ENCODE data around the gene ELL. TPM values are rescaled to one million over a fixed set of nuclear protein-coding genes. Genes with fewer than 3 reads are reported as not detected.

ELL gene
- total and polyA plus RNA-seq, 2 experiments from 2014 or later = 11.3 to 20.1 TPM

- peaks cover 5% of the 10 kb centered on the region for H3K4me1 ChIP-seq (ENCODE audit: insufficient read depth)
- H3K4me1 Mint-ChIP-seq = peaks cover 9% of the 10 kb centered on the region
- peaks cover 4% of the 10 kb centered on the region for H3K9me3 Mint-ChIP-seq
- peaks cover 9% of the 10 kb centered on the region for H3K36me3 Mint-ChIP-seq (ENCODE audit: low read depth)
- no peak overlapping the region for H3K27ac ChIP-seq (ENCODE audit: low read depth)
- ATAC-seq (no peak), DNase-seq (ENCODE audit: low spot score) (no peak)
- no peak overlapping the region for H3K4me3 ChIP-seq
- H3K4me3 Mint-ChIP-seq = no peak overlapping the region
- H3K9me2 ChIP-seq (ENCODE audit: insufficient read depth) = no peaks in the 10 kb centered on the region
- H4K20me1 ChIP-seq (replicated peaks; ENCODE audit: insufficient read depth) = no peaks in the 10 kb centered on the region; the same call in none of the 2 replicates
- no peak overlapping the region for H2AFZ ChIP-seq
- TF ChIP-seq, protein P1, sequence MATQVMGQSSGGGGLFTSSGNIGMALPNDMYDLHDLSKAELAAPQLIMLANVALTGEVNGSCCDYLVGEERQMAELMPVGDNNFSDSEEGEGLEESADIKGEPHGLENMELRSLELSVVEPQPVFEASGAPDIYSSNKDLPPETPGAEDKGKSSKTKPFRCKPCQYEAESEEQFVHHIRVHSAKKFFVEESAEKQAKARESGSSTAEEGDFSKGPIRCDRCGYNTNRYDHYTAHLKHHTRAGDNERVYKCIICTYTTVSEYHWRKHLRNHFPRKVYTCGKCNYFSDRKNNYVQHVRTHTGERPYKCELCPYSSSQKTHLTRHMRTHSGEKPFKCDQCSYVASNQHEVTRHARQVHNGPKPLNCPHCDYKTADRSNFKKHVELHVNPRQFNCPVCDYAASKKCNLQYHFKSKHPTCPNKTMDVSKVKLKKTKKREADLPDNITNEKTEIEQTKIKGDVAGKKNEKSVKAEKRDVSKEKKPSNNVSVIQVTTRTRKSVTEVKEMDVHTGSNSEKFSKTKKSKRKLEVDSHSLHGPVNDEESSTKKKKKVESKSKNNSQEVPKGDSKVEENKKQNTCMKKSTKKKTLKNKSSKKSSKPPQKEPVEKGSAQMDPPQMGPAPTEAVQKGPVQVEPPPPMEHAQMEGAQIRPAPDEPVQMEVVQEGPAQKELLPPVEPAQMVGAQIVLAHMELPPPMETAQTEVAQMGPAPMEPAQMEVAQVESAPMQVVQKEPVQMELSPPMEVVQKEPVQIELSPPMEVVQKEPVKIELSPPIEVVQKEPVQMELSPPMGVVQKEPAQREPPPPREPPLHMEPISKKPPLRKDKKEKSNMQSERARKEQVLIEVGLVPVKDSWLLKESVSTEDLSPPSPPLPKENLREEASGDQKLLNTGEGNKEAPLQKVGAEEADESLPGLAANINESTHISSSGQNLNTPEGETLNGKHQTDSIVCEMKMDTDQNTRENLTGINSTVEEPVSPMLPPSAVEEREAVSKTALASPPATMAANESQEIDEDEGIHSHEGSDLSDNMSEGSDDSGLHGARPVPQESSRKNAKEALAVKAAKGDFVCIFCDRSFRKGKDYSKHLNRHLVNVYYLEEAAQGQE (IDR thresholded peaks at IDR 0.05; ENCODE audit: unreplicated experiment) = no peak
- TF ChIP-seq ETS1 (IDR thresholded peaks at IDR 0.05) (no peak), JUNB (IDR thresholded peaks at IDR 0.05; ENCODE audit: unreplicated experiment) (no peak), EZH2 (IDR thresholded peaks at IDR 0.05; ENCODE audit: low read depth, unreplicated experiment) (no peak), ZNF331 (CRISPR knock-in tag; IDR thresholded peaks at IDR 0.05; ENCODE audit: low read depth) (no peak), CREB1 (CRISPR knock-in tag; IDR thresholded peaks at IDR 0.05; ENCODE audit: low read depth) (no peak), EZH2phosphoT487 (IDR thresholded peaks at IDR 0.05; ENCODE audit: unreplicated experiment) (no peak), NANOG (IDR thresholded peaks at IDR 0.05; ENCODE audit: borderline replicate concordance) (no peak), STAT1 (IDR thresholded peaks at IDR 0.05; ENCODE audit: unreplicated experiment) (no peak), POLR2AphosphoS5 (IDR thresholded peaks at IDR 0.05; ENCODE audit: low read depth) (no peak), ZNF114 (CRISPR knock-in tag; IDR thresholded peaks at IDR 0.05) (no peak), ZNF462 (CRISPR knock-in tag; IDR thresholded peaks at IDR 0.05) (no peak)
- TF ChIP-seq, protein P2, sequence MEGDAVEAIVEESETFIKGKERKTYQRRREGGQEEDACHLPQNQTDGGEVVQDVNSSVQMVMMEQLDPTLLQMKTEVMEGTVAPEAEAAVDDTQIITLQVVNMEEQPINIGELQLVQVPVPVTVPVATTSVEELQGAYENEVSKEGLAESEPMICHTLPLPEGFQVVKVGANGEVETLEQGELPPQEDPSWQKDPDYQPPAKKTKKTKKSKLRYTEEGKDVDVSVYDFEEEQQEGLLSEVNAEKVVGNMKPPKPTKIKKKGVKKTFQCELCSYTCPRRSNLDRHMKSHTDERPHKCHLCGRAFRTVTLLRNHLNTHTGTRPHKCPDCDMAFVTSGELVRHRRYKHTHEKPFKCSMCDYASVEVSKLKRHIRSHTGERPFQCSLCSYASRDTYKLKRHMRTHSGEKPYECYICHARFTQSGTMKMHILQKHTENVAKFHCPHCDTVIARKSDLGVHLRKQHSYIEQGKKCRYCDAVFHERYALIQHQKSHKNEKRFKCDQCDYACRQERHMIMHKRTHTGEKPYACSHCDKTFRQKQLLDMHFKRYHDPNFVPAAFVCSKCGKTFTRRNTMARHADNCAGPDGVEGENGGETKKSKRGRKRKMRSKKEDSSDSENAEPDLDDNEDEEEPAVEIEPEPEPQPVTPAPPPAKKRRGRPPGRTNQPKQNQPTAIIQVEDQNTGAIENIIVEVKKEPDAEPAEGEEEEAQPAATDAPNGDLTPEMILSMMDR (conservative IDR thresholded peaks at IDR 0.05; ENCODE audit: low read depth in 2 of 2) = no peak
- no peak overlapping the region for H3K4me2 ChIP-seq
- H3K79me2 ChIP-seq (replicated peaks; ENCODE audit: insufficient read depth) = no peaks in the 10 kb centered on the region
- H3F3A ChIP-seq (replicated peaks; ENCODE audit: low read depth) = peaks cover 8% of the 10 kb centered on the region; the same call in 1 of the 2 replicates
- no peak overlapping the region for H3K27ac Mint-ChIP-seq
- H3K36me3 ChIP-seq (ENCODE audit: insufficient read depth) = no peaks in the 10 kb centered on the region
- H3K27me3 ChIP-seq (ENCODE audit: insufficient read depth) = no peaks in the 10 kb centered on the region
- H3K27me3 Mint-ChIP-seq (ENCODE audit: insufficient read depth, low read depth, poor library complexity) = peaks cover 16% of the 10 kb centered on the region
Observed at GRCh38 chr19:18444513-18444912, 77.4 kb downstream of the ELL start.
